HL-60 (cell line): ENCODE data around the gene XIRP1.

Experiments
- DNase-seq, 2 experiments: peaks; one replicate each; pipeline ENCODE4 v3.0.0-alpha.2; 2010 to 2020; ENCODE audit warnings: low read depth in 1 of 2, low spot score in 1 of 2
- H3K27ac ChIP-seq: fragments of 250-450 bp; sonication (Bioruptor Pico); replicated peaks from 2 replicates; pipeline ENCODE4 v1.5.1; 2020; ENCODE audit warnings: mild to moderate bottlenecking, moderate library complexity
- H3K27me3 ChIP-seq: fragments of 250-450 bp; sonication (Bioruptor Pico); 2 replicates; pipeline ENCODE4 v1.5.1; 2021; ENCODE audit warnings: mild to moderate bottlenecking, moderate library complexity; ENCODE audit not compliant: insufficient read depth, poor library complexity, severe bottlenecking
- H3K4me3 ChIP-seq: replicated peaks from 2 replicates; pipeline ENCODE4 v1.5.1; 2011; ENCODE audit warnings: mild to moderate bottlenecking, control low read depth, low read length; ENCODE audit not compliant: insufficient read depth
- GABPA ChIP-seq: IDR thresholded peaks from 2 replicates; pipeline ENCODE4 v1.6.1; 2012; ENCODE audit warnings: low read depth
- POLR2AphosphoS5 ChIP-seq: IDR thresholded peaks from 2 replicates; pipeline ENCODE4 v1.6.1; 2012; ENCODE audit warnings: low read depth
- SPI1 ChIP-seq: IDR thresholded peaks from 2 replicates; pipeline ENCODE4 v1.6.1; 2012; ENCODE audit warnings: low read depth, mild to moderate bottlenecking, borderline replicate concordance
- TF ChIP-seq, protein P1 (sequence below): IDR thresholded peaks from one replicate; pipeline ENCODE4 v1.5.1; 2011; ENCODE audit warnings: low read length, control low read depth, inconsistent platforms; ENCODE audit not compliant: insufficient read depth
- TF ChIP-seq, protein P2 (sequence below): IDR thresholded peaks from 2 replicates; pipeline ENCODE4 v1.6.1; 2012; ENCODE audit warnings: low read depth; ENCODE audit not compliant: insufficient replicate concordance

Gene XIRP1

DNA sequence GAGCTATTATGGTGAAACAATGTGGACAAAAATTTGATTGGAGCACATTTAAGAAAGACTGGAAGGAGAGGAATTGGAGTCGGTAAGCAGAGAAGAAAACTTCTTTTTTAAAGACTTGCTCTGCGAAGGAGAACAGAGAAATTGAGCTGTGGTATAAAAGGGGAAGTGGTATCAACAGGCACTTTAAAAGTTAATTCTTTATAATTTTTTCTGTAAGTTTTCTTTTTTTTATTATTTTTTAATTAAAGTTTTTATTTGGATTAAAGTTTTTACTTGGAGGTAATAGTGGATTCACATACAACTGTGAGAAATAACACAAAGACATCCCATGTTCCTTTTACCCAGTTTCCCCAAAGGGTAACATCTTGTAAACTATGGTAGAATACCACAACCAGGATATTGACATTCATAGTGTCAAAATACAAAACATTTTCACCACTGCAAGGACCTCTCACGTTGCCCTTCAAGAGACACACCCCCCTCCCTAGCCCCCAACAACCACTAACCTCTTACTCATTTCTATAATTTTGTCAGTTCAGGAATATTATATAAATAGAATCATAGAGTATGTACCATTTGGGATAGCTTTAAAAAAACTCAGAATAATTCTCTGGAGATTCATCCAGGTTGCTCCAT lies 33.8 kb upstream of the XIRP1 start:
- peak overlapping the region; percentile 40 for H3K27ac ChIP-seq
- no peak overlapping the region for H3K4me3 ChIP-seq
- H3K27me3 ChIP-seq, result no peaks in the 10 kb centered on the region
- TF ChIP-seq GABPA (no peak), SPI1 (peak; percentile 92)
- TF ChIP-seq, protein P1, sequence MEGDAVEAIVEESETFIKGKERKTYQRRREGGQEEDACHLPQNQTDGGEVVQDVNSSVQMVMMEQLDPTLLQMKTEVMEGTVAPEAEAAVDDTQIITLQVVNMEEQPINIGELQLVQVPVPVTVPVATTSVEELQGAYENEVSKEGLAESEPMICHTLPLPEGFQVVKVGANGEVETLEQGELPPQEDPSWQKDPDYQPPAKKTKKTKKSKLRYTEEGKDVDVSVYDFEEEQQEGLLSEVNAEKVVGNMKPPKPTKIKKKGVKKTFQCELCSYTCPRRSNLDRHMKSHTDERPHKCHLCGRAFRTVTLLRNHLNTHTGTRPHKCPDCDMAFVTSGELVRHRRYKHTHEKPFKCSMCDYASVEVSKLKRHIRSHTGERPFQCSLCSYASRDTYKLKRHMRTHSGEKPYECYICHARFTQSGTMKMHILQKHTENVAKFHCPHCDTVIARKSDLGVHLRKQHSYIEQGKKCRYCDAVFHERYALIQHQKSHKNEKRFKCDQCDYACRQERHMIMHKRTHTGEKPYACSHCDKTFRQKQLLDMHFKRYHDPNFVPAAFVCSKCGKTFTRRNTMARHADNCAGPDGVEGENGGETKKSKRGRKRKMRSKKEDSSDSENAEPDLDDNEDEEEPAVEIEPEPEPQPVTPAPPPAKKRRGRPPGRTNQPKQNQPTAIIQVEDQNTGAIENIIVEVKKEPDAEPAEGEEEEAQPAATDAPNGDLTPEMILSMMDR, result no peak
- DNase-seq, result no peak

DNA sequence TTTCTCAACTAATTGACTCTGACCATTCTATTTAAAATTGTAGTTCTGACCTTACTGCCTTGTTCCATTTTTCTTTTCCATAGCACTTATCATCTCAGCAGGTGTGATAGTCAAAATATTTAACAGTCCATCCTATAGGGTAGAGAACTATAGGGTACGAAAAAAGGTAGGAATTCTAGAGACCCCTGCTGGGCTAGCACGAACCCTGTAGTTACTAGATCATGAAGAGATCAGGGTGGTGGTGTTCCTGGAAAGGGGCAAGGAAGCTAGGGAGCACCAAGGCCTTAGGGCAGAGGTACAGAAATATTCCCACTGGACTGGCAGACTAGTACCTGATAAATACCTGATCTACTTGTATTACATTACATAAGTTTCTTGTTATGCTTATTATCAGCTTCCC lies 31.9 kb upstream of the XIRP1 start:
- Histone ChIP-seq H3K27me3 (no peaks in the 10 kb centered on the region), H3K4me3 (no peak overlapping the region), H3K27ac (no peak overlapping the region)
- TF ChIP-seq, protein P2, sequence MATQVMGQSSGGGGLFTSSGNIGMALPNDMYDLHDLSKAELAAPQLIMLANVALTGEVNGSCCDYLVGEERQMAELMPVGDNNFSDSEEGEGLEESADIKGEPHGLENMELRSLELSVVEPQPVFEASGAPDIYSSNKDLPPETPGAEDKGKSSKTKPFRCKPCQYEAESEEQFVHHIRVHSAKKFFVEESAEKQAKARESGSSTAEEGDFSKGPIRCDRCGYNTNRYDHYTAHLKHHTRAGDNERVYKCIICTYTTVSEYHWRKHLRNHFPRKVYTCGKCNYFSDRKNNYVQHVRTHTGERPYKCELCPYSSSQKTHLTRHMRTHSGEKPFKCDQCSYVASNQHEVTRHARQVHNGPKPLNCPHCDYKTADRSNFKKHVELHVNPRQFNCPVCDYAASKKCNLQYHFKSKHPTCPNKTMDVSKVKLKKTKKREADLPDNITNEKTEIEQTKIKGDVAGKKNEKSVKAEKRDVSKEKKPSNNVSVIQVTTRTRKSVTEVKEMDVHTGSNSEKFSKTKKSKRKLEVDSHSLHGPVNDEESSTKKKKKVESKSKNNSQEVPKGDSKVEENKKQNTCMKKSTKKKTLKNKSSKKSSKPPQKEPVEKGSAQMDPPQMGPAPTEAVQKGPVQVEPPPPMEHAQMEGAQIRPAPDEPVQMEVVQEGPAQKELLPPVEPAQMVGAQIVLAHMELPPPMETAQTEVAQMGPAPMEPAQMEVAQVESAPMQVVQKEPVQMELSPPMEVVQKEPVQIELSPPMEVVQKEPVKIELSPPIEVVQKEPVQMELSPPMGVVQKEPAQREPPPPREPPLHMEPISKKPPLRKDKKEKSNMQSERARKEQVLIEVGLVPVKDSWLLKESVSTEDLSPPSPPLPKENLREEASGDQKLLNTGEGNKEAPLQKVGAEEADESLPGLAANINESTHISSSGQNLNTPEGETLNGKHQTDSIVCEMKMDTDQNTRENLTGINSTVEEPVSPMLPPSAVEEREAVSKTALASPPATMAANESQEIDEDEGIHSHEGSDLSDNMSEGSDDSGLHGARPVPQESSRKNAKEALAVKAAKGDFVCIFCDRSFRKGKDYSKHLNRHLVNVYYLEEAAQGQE, result no peak
- TF ChIP-seq, protein P1, result no peak
- TF ChIP-seq GABPA, result no peak
- DNase-seq, result no peak

DNA sequence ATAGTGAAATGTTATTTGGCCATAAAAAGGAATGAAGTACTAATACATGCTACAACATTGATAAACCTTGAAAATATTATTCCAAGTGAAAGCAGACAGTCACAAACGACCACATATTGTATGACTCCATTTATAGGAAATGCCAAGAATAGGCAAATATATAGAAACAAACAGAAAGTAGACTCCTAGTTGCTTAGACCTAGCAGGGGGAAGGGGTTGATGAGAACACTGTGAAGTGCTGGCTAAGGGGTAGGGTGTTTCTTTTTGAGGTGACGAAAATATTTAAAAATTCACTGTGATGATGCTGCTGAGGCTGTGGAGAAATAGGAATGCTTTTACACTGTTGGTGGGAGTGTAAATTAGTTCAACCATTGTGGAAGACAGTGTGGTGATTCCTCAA lies 30.5 kb upstream of the XIRP1 start:
- Histone ChIP-seq H3K27ac (no peak overlapping the region), H3K27me3 (no peaks in the 10 kb centered on the region), H3K4me3 (no peak overlapping the region)
- no peak for DNase-seq
- TF ChIP-seq POLR2AphosphoS5, result no peak
- TF ChIP-seq, protein P2, result no peak
- TF ChIP-seq SPI1, result no peak
- TF ChIP-seq, protein P1, result no peak
- TF ChIP-seq GABPA, result no peak

DNA sequence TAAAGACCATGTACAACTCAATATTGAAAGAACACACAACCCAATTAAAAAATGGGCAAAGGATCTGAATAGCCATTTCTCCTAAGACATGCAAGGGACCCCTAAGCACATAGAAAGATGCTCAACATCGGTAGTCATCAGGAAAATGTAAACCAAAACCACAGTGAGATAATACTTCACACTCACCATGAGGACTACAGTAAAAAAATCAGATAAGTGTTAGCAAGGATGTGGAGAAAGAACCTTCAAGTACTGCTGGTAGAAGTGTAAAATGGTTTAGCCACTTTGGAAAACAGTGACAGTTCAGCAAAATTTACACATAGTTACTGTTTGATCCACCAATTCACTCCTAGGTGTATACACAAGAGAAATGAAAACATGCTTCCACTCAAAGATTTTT lies 30.1 kb upstream of the XIRP1 start:
- no peak overlapping the region for H3K27ac ChIP-seq
- TF ChIP-seq, protein P2, result no peak
- TF ChIP-seq, protein P1, result no peak
- TF ChIP-seq POLR2AphosphoS5 (no peak), GABPA (no peak), SPI1 (no peak)
- H3K4me3 ChIP-seq, result no peak overlapping the region
- no peaks in the 10 kb centered on the region for H3K27me3 ChIP-seq
- no peak for DNase-seq
